HG02870 (cell line): ENCODE results near the gene CCNL1.
A peak's percentile ranks its signal among the peaks of the same experiment; 100 is the strongest.

Source experiments
- ATAC-seq: cut with Tn5 transposase; IDR thresholded peaks from one replicate; pipeline ENCODE4 v1.9.1; 2021; ENCODE audit warnings: mild to moderate bottlenecking, moderate library complexity; ENCODE audit not compliant: unreplicated experiment

CCNL1 gene

GRCh38 chr3:157147099-157147803, 12.7 kb downstream of the CCNL1 start:
- ATAC-seq = no peak

GRCh38 chr3:157145606-157146322, 14.2 kb downstream of the CCNL1 start:
- ATAC-seq = no peak

- ATAC-seq = no peak
Observed at GRCh38 chr3:157142315-157142714, 17.6 kb downstream of the CCNL1 start.

GRCh38 chr3:157139938-157140534, 19.9 kb downstream of the CCNL1 start:
- ATAC-seq = no peak

- ATAC-seq = no peak
Observed at GRCh38 chr3:157136647-157137387, 23.1 kb downstream of the CCNL1 start.

GRCh38 chr3:157135671-157136396, 24.1 kb downstream of the CCNL1 start:
- no peak for ATAC-seq

GRCh38 chr3:157134620-157135191, 25.2 kb downstream of the CCNL1 start:
- ATAC-seq = peak; percentile 62

- ATAC-seq = no peak
Observed at GRCh38 chr3:157133434-157134320, 26.3 kb downstream of the CCNL1 start.

- no peak for ATAC-seq
Observed at GRCh38 chr3:157132936-157133335, 27.0 kb downstream of the CCNL1 start.

GRCh38 chr3:157132341-157132740, 27.6 kb downstream of the CCNL1 start:
- no peak for ATAC-seq

- no peak for ATAC-seq
Observed at GRCh38 chr3:157131861-157132260, 28.1 kb downstream of the CCNL1 start.

GRCh38 chr3:157130467-157131251, 29.3 kb downstream of the CCNL1 start:
- ATAC-seq = no peak

GRCh38 chr3:157129803-157130466, 30.0 kb downstream of the CCNL1 start:
- no peak for ATAC-seq

GRCh38 chr3:157128771-157129681, 30.9 kb downstream of the CCNL1 start:
- peak; percentile 18 for ATAC-seq

- ATAC-seq = peak; percentile 39
Observed at GRCh38 chr3:157127831-157128767, 31.8 kb downstream of the CCNL1 start.

GRCh38 chr3:157127268-157127667, 32.7 kb downstream of the CCNL1 start:
- ATAC-seq = no peak
